CD4-positive, alpha-beta memory T cell (primary cell): ENCODE results near the gene FAM181B. TPM values are rescaled to one million over a fixed set of nuclear protein-coding genes. Genes with fewer than 3 reads are reported as not detected.
"Not testable (repeated sequence)": the region's sequence is repeated elsewhere in the genome, so short reads cannot be mapped to it uniquely, and the experiment has no call there.

Experiments used
- CTCF ChIA-PET: fragments of 350-600 bp; sonication (Branson Sonifier 250); formaldehyde crosslinking; loops from one replicate; lab custom pipeline; 2021; ENCODE audit warnings: inconsistent platforms; ENCODE audit not compliant: partially characterized antibody; lab: Charles Lee
- POLR2A ChIA-PET: fragments of 350-600 bp; sonication (Branson Sonifier 250); formaldehyde crosslinking; loops from one replicate; lab custom pipeline; 2021; ENCODE audit not compliant: partially characterized antibody; lab: Charles Lee
- DNase-seq, 5 donors: peaks; one replicate each; pipeline versions ENCODE4 v3.0.0 to v3.0.0-alpha.2; 2020 to 2022; ENCODE audit warnings: mixed read lengths in 1 of 5
- H3K27ac ChIP-seq: one replicate; pipeline ENCODE4 v1.7.0; 2013; ENCODE audit warnings: low read depth, low read length
- H3K27me3 ChIP-seq: 2 replicates; pipeline ENCODE4 v1.7.0; 2013; ENCODE audit warnings: mild to moderate bottlenecking, low read length, moderate library complexity; ENCODE audit not compliant: insufficient read depth
- H3K36me3 ChIP-seq: 2 replicates; pipeline ENCODE4 v1.7.0; 2013; ENCODE audit warnings: mild to moderate bottlenecking, low read length, moderate library complexity; ENCODE audit not compliant: insufficient read depth
- H3K4me1 ChIP-seq: 2 replicates; pipeline ENCODE4 v1.7.0; 2013; ENCODE audit warnings: mild to moderate bottlenecking, low read length, moderate library complexity; ENCODE audit not compliant: insufficient read depth
- H3K4me3 ChIP-seq, 2 donors: one replicate each; pipeline ENCODE4 v1.7.0; 2013; ENCODE audit warnings: low read length in 2 of 2, mild to moderate bottlenecking in 1 of 2
- H3K9me3 ChIP-seq, 2 donors: one replicate each; pipeline ENCODE4 v1.7.0; 2013; ENCODE audit warnings: low read length in 2 of 2, control low read depth in 1 of 2; ENCODE audit not compliant: control insufficient read depth in 1 of 2
- H3K27ac Mint-ChIP-seq, 7 donors: one replicate each; pipeline ENCODE4 v1.8.0; 2020 to 2021; ENCODE audit warnings: mixed read lengths in 7 of 7, mild to moderate bottlenecking in 6 of 7, inconsistent platforms in 3 of 7, moderate library complexity in 3 of 7
- H3K27me3 Mint-ChIP-seq, 2 donors: one replicate each; pipeline ENCODE4 v1.8.0; 2020 to 2021; ENCODE audit warnings: mixed read lengths in 2 of 2
- H3K36me3 Mint-ChIP-seq, 2 donors: one replicate each; pipeline ENCODE4 v1.8.0; 2020 to 2021; ENCODE audit warnings: mixed read lengths in 2 of 2, inconsistent platforms in 1 of 2, mild to moderate bottlenecking in 1 of 2
- H3K4me1 Mint-ChIP-seq, 4 donors: one replicate each; pipeline ENCODE4 v1.8.0; 2020 to 2021; ENCODE audit warnings: mixed read lengths in 4 of 4, mild to moderate bottlenecking in 1 of 4
- H3K4me3 Mint-ChIP-seq, 8 donors: one replicate each; pipeline ENCODE4 v1.8.0; 2020 to 2021; ENCODE audit warnings: mixed read lengths in 8 of 8, mild to moderate bottlenecking in 7 of 8, moderate library complexity in 6 of 8, inconsistent platforms in 3 of 8
- H3K9me3 Mint-ChIP-seq, 8 donors: one replicate each; pipeline ENCODE4 v1.8.0; 2020 to 2021; ENCODE audit warnings: mixed read lengths in 8 of 8, mild to moderate bottlenecking in 5 of 8, inconsistent platforms in 3 of 8, moderate library complexity in 1 of 8
- intact Hi-C: fragments of 100-400 bp; cut with micrococcal nuclease; formaldehyde crosslinking; loops from one replicate; pipeline ENCODE4 v1.15.1; 2023
- polyA plus RNA-seq, 2 donors: library from polyadenylated mRNA; unstranded; fragments of 300-500 nt; fragmentation: Illumina TruSeq; gene quantifications; one replicate each; pipeline ENCODE4 v1.2.3, GENCODE V29; 2021
- total RNA-seq, 2 experiments: library from RNA; stranded (reverse); gene quantifications; one replicate each; pipeline ENCODE4 v1.2.3, GENCODE V29; 2021

FAM181B gene
- total and polyA plus RNA-seq, 4 experiments from 2014 or later: 0.11 TPM; not detected in 3

DNA sequence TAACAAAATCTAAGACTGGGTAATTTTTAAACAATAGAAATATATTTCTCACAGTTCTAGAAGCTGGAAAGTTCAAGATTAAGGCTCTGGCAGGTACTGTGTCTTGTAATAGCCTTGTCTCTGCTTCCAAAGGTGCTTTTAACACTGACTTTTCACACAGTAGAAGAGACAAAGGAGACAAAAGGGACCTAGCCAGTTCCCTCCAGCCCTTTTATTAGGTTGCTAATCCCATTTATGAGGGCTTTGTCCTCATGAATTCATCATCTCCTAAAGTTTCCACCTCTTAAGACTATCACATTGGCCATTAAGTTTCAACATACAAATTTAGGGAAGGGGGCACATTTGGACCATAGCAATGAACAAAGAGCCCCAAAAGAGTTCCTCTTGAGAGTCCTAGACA is 40.7 kb downstream of the FAM181B start:
- H3K4me3 Mint-ChIP-seq: no peak overlapping the region
- intact Hi-C loops: no loop called here
- ChIA-PET POLR2A (no interaction called here), CTCF (no interaction called here)
- H3K36me3 Mint-ChIP-seq: no peaks in the 10 kb centered on the region
- Histone ChIP-seq H3K27ac (no peak overlapping the region), H3K27me3 (no peaks in the 10 kb centered on the region), H3K4me1 (no peaks in the 10 kb centered on the region), H3K36me3 (no peaks in the 10 kb centered on the region), H3K4me3 (no peak overlapping the region), H3K9me3 (no peaks in the 10 kb centered on the region)
- H3K4me1 Mint-ChIP-seq: no peaks in the 10 kb centered on the region
- H3K27ac Mint-ChIP-seq: no peak overlapping the region
- no peaks in the 10 kb centered on the region for H3K9me3 Mint-ChIP-seq
- DNase-seq: no peak
- peaks cover 2 to 3% of the 10 kb centered on the region in 2 donors for H3K27me3 Mint-ChIP-seq

- POLR2A ChIA-PET, H3K9me3 Mint-ChIP-seq, H3K9me3 ChIP-seq, H3K36me3 ChIP-seq, H3K4me1 ChIP-seq, H3K27me3 ChIP-seq, H3K4me3 ChIP-seq, H3K27ac ChIP-seq, H3K4me3 Mint-ChIP-seq, intact Hi-C loops, H3K36me3 Mint-ChIP-seq, H3K4me1 Mint-ChIP-seq, H3K27ac Mint-ChIP-seq, DNase-seq, CTCF ChIA-PET: not testable (repeated sequence)
- H3K27me3 Mint-ChIP-seq: peaks cover 4 to 10% of the 10 kb centered on the region in 2 donors
Observed at GRCh38 chr11:82689347-82689746, 44.3 kb downstream of the FAM181B start.

GRCh38 chr11:82686211-82686610 is 47.5 kb downstream of the FAM181B start:
- no peaks in the 10 kb centered on the region for H3K9me3 ChIP-seq
- intact Hi-C loops: no loop called here
- H3K4me1 Mint-ChIP-seq: peaks cover 0 to 2% (median under 1%) of the 10 kb centered on the region in 4 donors
- H3K27me3 ChIP-seq: no peaks in the 10 kb centered on the region
- H3K27me3 Mint-ChIP-seq: peaks cover 11 to 12% of the 10 kb centered on the region in 2 donors
- DNase-seq: no peak
- no peak overlapping the region for H3K4me3 Mint-ChIP-seq
- H3K27ac Mint-ChIP-seq: no peak overlapping the region
- CTCF ChIA-PET: no interaction called here
- no peaks in the 10 kb centered on the region for H3K4me1 ChIP-seq
- H3K9me3 Mint-ChIP-seq: peaks cover 0 to 9% (median 4%) of the 10 kb centered on the region in 8 donors
- H3K27ac ChIP-seq: no peak overlapping the region
- no peaks in the 10 kb centered on the region for H3K36me3 Mint-ChIP-seq
- H3K36me3 ChIP-seq: no peaks in the 10 kb centered on the region
- H3K4me3 ChIP-seq: no peak overlapping the region
- POLR2A ChIA-PET: no interaction called here

- H3K27me3 Mint-ChIP-seq: peaks cover 10 to 11% of the 10 kb centered on the region in 2 donors
- H3K9me3 Mint-ChIP-seq: peaks cover 0 to 15% (median 9%) of the 10 kb centered on the region in 8 donors
- intact Hi-C loops: no loop called here
- Histone ChIP-seq H3K27me3 (no peaks in the 10 kb centered on the region), H3K36me3 (no peaks in the 10 kb centered on the region), H3K27ac (no peak overlapping the region), H3K9me3 (no peaks in the 10 kb centered on the region), H3K4me1 (no peaks in the 10 kb centered on the region), H3K4me3 (no peak overlapping the region)
- H3K4me1 Mint-ChIP-seq: peaks cover 0 to 2% (median under 1%) of the 10 kb centered on the region in 4 donors
- H3K27ac Mint-ChIP-seq: no peak overlapping the region
- POLR2A ChIA-PET: no interaction called here
- H3K4me3 Mint-ChIP-seq: no peak overlapping the region
- CTCF ChIA-PET: interaction anchor here (1.4 to 1.6 kb wide), 3 partner anchors 11 to 18 kb away, joined by 3 to 5 read pairs (median 4); no protein-coding TSS in a partner anchor
- no peaks in the 10 kb centered on the region for H3K36me3 Mint-ChIP-seq
- DNase-seq: no peak
Observed at GRCh38 chr11:82683029-82683428, 50.6 kb downstream of the FAM181B start.

GRCh38 chr11:82682003-82682751 is 51.5 kb downstream of the FAM181B start:
- H3K4me3 ChIP-seq: no peak overlapping the region
- DNase-seq: peak in 4 of 5 donors; percentile 35 to 44 (median 40)
- H3K27ac ChIP-seq: no peak overlapping the region
- CTCF ChIA-PET: interaction anchor here (1.4 kb wide), 1 partner anchor 15 kb away, joined by 5 read pairs; no protein-coding TSS in a partner anchor
- Mint-ChIP-seq H3K4me1 (peaks cover 0 to 2% (median under 1%) of the 10 kb centered on the region in 4 donors), H3K27me3 (peaks cover 8% of the 10 kb centered on the region in 2 donors), H3K4me3 (peak overlapping the region in 1 of 8 donors; percentile 27), H3K36me3 (no peaks in the 10 kb centered on the region), H3K27ac (peak overlapping the region in 2 of 7 donors; percentile 3 to 12), H3K9me3 (peaks cover 0 to 15% (median 9%) of the 10 kb centered on the region in 8 donors)
- POLR2A ChIA-PET: no interaction called here
- H3K9me3 ChIP-seq: no peaks in the 10 kb centered on the region
- no peaks in the 10 kb centered on the region for H3K36me3 ChIP-seq
- intact Hi-C loops: no loop called here
- H3K4me1 ChIP-seq: no peaks in the 10 kb centered on the region
- no peaks in the 10 kb centered on the region for H3K27me3 ChIP-seq

GRCh38 chr11:82680252-82680651 is 53.4 kb downstream of the FAM181B start:
- Mint-ChIP-seq H3K9me3 (peaks cover 0 to 15% (median 9%) of the 10 kb centered on the region in 8 donors), H3K4me3 (no peak overlapping the region), H3K4me1 (peaks cover 0 to 2% (median under 1%) of the 10 kb centered on the region in 4 donors), H3K36me3 (no peaks in the 10 kb centered on the region), H3K27ac (no peak overlapping the region), H3K27me3 (peaks cover 7 to 10% of the 10 kb centered on the region in 2 donors)
- Histone ChIP-seq H3K4me1 (no peaks in the 10 kb centered on the region), H3K27ac (no peak overlapping the region), H3K36me3 (no peaks in the 10 kb centered on the region), H3K4me3 (no peak overlapping the region), H3K9me3 (no peaks in the 10 kb centered on the region), H3K27me3 (no peaks in the 10 kb centered on the region)
- POLR2A ChIA-PET: no interaction called here
- DNase-seq: no peak
- intact Hi-C loops: no loop called here
- CTCF ChIA-PET: interaction anchor here (0.9 to 1.8 kb wide), 4 partner anchors 11 to 1142 kb away, joined by 3 to 6 read pairs (median 4); no protein-coding TSS in a partner anchor
